Mesodermal cell (in vitro differentiated cells): ENCODE measurements around the gene INPP5A.

Experiments
- H3K27ac ChIP-seq: 2 replicates; pipeline ENCODE4 v1.7.0; 2013; ENCODE audit warnings: mild to moderate bottlenecking, low read depth, low read length, moderate library complexity; ENCODE audit not compliant: severe bottlenecking
- H3K36me3 ChIP-seq: 2 replicates; pipeline ENCODE4 v1.7.1; 2013; ENCODE audit warnings: mild to moderate bottlenecking, low read length, moderate library complexity; ENCODE audit not compliant: control insufficient read depth, insufficient read depth
- H3K4me1 ChIP-seq: one replicate; pipeline ENCODE4 v1.7.1; 2013; ENCODE audit warnings: mild to moderate bottlenecking, low read length; ENCODE audit not compliant: insufficient read depth, control insufficient read depth, poor library complexity, severe bottlenecking
- H3K4me3 ChIP-seq: 2 replicates; pipeline ENCODE4 v1.7.0; 2013; ENCODE audit warnings: low read length, control low read depth, mild to moderate bottlenecking; ENCODE audit not compliant: insufficient read depth, poor library complexity, severe bottlenecking; ENCODE audit errors: extremely low read depth
- H3K9me3 ChIP-seq: 2 replicates; pipeline ENCODE4 v1.7.1; 2013; ENCODE audit warnings: mild to moderate bottlenecking, low read length, moderate library complexity; ENCODE audit not compliant: control insufficient read depth
- WGBS, 2 experiments: methylation state at CpG; one replicate each; pipeline ENCODE4 v1.1.5; 2013; ENCODE audit warnings: missing lambda C conversion rate in 2 of 2; ENCODE audit not compliant: insufficient coverage in 2 of 2; 5-methylcytosine and 5-hydroxymethylcytosine counted together

INPP5A gene

DNA sequence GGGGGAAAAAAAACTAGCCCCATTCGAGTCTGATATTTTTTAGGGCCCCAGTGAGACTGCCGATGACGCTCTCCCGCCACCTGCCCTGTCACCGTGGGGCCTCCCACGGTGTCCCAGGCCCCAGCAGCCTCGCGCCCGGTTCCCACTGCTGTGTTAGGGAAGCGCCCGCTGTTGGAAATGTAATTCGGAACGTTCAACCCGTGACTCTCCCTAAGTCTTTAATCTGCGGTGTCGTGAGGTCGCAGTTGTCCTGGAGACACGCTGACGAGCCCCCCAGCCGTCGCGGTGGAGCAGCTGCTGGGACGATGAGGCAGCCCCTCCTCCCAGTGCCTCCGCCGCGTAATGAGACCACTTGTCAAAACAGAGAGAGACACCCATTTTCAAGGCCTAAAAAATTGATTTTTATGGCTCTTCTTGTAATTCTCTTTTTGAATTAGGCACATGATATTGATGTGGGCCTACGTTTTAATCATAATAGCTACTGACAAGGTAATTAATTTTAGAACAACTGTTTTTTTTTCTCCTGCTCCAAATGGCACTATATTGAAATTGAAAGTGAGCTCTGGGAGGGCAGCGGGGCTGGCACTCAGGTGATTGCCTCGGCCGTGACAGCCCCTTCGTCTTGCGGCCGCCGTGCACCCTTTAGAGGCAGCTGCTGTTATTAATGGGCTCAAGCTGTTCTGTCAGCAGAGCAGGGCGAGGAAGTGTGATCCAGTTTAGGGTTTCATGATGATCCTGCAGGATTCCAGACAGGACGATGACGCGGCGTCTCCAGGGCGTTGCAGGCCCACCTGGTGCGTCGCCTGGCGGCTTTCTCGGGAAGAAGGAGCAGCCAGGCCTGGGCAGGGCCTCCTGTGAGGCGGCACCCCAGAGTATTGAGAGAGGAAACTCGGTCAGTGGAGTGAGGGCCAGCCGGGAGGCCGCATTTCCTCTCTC lies 185.1 kb downstream of the INPP5A start:
- no peak overlapping the region for H3K4me3 ChIP-seq
- H3K36me3 ChIP-seq: peaks cover 14% of the 10 kb centered on the region
- no peaks in the 10 kb centered on the region for H3K4me1 ChIP-seq
- peaks cover 4% of the 10 kb centered on the region for H3K9me3 ChIP-seq
- H3K27ac ChIP-seq: no peak overlapping the region
- 84 to 90% methylated on average over 42 to 43 of the region's 48 CpGs for WGBS, 2 experiments

DNA sequence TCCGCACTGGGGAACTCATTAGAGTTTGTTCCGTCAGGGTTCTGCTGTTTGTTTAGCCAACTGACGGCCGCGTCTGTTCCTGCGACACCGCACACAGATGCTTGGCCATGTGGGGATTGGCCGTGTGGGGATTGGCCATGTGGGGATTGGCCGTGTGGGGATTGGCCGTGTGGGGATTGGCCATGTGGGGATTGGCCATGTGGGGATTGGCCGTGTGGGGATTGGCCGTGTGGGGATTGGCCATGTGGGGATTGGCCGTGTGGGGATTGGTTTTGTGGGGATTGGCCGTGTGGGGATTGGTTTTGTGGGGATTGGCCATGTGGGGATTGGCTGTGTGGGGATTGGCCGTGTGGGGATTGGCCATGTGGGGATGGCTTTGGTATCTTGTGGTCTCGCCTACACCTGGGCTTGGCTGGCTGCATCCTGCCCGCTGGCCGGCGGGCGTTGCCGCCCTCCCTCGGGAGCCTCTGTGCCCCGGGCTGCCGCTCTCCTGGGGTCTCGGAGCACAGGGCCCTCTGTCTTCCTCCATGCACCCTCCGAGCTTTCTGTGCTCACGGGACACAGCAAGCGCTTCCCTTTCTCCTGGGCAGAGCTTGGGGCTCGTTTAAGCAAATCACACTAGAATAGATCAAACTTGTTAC lies 185.9 kb downstream of the INPP5A start:
- H3K9me3 ChIP-seq: peaks cover 2% of the 10 kb centered on the region
- no peaks in the 10 kb centered on the region for H3K4me1 ChIP-seq
- peaks cover 16% of the 10 kb centered on the region for H3K36me3 ChIP-seq
- no peak overlapping the region for H3K27ac ChIP-seq
- 98 to 99% methylated on average over 14 to 26 of the region's 29 CpGs for WGBS, 2 experiments
- no peak overlapping the region for H3K4me3 ChIP-seq

DNA sequence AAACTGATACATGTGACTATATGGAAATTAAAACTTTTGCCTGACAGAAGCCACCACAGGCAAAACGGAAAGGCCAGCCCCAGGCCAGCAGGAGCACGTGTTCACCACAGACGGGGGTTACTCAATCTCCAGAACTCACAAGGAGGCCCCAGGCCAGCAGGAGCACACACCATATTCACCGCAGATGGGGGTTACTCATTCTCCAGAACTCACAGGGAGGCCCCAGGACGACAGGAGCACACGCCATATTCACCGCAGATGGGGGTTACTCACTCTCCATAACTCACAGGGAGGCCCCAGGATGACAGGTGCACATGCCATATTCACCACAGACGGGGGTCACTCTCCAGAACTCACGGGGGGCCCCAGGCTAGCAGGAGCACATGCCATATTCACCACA lies 186.9 kb downstream of the INPP5A start:
- H3K27ac ChIP-seq: no peak overlapping the region
- H3K4me1 ChIP-seq: no peaks in the 10 kb centered on the region
- 86 to 94% methylated on average over 8 to 9 of the region's 9 CpGs for WGBS, 2 experiments
- H3K4me3 ChIP-seq: no peak overlapping the region
- H3K9me3 ChIP-seq: no peaks in the 10 kb centered on the region
- H3K36me3 ChIP-seq: peaks cover 16% of the 10 kb centered on the region

DNA sequence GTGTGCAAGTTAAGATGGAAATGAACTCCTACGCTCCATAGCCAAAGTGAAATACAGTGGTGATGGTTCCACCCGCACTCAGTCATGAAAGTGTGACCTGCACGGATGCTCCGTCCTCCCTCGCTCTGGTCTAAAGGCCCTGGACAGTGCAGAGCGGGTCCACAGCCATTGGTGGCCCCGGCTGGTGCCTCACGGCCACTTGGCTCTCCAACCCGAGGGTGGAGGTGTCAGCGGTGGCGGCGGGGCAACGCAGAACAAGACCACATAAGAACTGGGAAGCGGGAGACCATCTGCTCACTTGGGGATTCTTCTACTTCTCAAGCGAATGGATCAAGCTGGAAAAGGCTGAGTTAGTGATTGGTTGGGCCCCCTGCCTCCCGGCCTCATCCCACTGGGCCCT lies 187.6 kb downstream of the INPP5A start:
- Histone ChIP-seq H3K9me3 (no peaks in the 10 kb centered on the region), H3K36me3 (peaks cover 16% of the 10 kb centered on the region), H3K4me3 (no peak overlapping the region), H3K4me1 (no peaks in the 10 kb centered on the region), H3K27ac (no peak overlapping the region)
- WGBS, 2 experiments: 95 to 98% methylated on average over 9 to 13 of the region's 16 CpGs

DNA sequence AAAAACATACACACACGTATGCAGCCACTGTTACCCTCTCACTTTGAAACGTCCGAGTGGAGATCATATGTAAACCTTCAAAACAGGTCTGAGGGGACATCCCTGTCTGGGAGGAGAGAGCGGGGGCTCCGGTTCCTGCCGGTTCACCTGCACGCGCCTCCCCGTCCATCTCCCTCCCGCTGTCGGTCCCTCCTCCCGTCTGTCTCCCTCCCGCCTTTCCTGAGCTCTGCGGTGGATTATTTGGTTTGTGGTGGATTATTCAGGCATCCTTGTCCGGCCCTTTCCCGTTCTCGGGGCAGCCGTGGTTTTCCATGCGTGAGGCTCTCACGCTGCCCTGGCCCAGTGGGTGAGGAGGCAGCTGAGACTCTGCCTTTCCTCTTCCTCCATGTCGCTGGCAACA lies 188.6 kb downstream of the INPP5A start:
- 92 to 94% methylated on average over 15 of the region's 21 CpGs for WGBS, 2 experiments
- Histone ChIP-seq H3K4me3 (no peak overlapping the region), H3K9me3 (no peaks in the 10 kb centered on the region), H3K36me3 (peaks cover 16% of the 10 kb centered on the region), H3K4me1 (no peaks in the 10 kb centered on the region), H3K27ac (no peak overlapping the region)

DNA sequence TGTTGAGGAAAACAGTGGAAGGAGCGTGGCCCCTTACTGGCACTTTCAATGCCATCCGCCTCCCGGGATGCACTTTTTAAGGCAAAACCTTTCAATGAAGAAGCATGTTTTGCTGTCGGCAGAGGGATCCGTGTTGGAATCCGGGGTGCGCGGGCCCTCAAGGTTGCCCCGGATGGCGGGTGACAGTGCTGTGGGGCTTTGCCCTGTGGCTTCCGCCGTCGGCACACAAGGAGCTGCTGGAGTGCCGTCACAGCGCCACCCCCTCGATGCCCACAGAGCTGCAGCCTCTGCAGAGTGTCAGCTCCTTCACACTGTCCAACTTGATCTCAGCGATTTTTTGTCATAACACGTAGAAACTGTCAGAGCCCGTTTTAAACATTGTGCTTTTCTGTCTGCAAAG lies 189.4 kb downstream of the INPP5A start:
- H3K4me3 ChIP-seq: no peak overlapping the region
- peaks cover 16% of the 10 kb centered on the region for H3K36me3 ChIP-seq
- 94 to 96% methylated on average over 19 of the region's 19 CpGs for WGBS, 2 experiments
- no peak overlapping the region for H3K27ac ChIP-seq
- H3K9me3 ChIP-seq: no peaks in the 10 kb centered on the region
- H3K4me1 ChIP-seq: no peaks in the 10 kb centered on the region

DNA sequence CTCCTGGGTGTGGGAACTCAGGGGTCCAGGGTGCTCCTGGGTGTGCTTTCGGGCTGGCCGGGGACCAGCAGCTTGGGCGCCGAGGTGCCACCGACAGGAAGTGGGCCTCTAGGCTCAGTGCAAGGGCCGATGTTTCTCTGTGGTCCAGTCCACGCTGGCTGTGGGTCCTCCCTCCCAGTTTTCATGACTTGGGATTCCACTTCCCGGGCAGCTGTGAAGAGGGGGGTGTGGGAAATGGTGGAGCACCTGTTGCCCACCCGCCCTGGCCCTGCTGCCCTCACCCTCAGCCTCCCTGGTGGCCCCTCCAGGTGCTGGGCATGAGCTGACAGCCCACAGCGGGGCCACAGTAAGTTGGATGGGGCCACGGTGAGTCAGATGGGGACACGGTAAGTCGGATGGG lies 189.8 kb downstream of the INPP5A start:
- peaks cover 16% of the 10 kb centered on the region for H3K36me3 ChIP-seq
- WGBS, 2 experiments: 96 to 98% methylated on average over 11 to 12 of the region's 13 CpGs

DNA sequence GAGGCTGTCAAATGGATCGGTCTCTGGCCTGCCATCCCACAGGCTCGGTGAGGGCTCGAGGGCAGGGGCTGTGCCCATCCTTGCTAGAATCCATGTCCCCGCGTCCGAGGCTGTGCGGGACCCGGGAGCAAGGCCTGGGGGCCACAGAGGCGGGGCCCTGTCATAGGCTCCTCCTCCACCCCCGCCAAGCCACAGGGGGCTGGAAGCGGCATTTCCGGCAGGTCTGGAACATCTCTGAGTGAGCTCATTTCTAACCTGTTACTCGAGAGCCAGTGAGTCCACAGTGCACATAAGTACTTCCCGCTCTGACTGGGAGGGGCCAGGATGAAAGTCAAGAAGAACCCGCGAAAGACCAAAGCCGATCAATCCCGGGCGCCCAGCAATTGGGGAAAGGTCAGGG lies 190.7 kb downstream of the INPP5A start:
- WGBS, 2 experiments: 94 to 96% methylated on average over 5 to 19 of the region's 19 CpGs
- Histone ChIP-seq H3K36me3 (peaks cover 16% of the 10 kb centered on the region), H3K9me3 (no peaks in the 10 kb centered on the region)

More for the DNA sequence above, 189.8 kb downstream of the INPP5A start:
- Histone ChIP-seq H3K4me3 (no peak overlapping the region), H3K27ac (no peak overlapping the region), H3K9me3 (no peaks in the 10 kb centered on the region), H3K4me1 (no peaks in the 10 kb centered on the region)

DNA sequence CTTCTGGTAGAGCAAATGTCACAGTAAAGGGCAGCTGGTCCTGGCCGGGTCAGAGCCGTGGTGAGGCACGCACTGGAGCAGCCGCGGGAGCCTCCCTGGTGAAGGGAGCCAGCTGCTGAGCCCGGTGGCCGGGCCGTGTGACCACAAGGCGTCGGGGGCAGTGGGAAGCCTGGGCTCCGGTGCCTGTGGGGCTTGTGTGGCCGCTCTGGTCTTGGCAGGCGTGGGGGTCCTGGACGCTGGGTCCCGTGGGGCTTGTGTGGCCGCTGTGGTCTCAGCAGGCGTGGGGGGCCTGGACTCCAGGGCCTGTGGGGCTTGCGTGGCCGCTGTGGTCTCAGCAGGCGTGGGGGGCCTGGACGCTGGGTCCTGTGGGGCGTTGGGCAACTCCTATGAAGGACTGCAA lies 191.2 kb downstream of the INPP5A start:
- H3K27ac ChIP-seq: no peak overlapping the region
- H3K9me3 ChIP-seq: no peaks in the 10 kb centered on the region
- no peaks in the 10 kb centered on the region for H3K4me1 ChIP-seq
- H3K36me3 ChIP-seq: peaks cover 16% of the 10 kb centered on the region
- no peak overlapping the region for H3K4me3 ChIP-seq
- WGBS, 2 experiments: 95 to 97% methylated on average over 14 to 22 of the region's 22 CpGs

More for the DNA sequence above, 190.7 kb downstream of the INPP5A start:
- H3K27ac ChIP-seq: no peak overlapping the region
- no peak overlapping the region for H3K4me3 ChIP-seq
- H3K4me1 ChIP-seq: no peaks in the 10 kb centered on the region

DNA sequence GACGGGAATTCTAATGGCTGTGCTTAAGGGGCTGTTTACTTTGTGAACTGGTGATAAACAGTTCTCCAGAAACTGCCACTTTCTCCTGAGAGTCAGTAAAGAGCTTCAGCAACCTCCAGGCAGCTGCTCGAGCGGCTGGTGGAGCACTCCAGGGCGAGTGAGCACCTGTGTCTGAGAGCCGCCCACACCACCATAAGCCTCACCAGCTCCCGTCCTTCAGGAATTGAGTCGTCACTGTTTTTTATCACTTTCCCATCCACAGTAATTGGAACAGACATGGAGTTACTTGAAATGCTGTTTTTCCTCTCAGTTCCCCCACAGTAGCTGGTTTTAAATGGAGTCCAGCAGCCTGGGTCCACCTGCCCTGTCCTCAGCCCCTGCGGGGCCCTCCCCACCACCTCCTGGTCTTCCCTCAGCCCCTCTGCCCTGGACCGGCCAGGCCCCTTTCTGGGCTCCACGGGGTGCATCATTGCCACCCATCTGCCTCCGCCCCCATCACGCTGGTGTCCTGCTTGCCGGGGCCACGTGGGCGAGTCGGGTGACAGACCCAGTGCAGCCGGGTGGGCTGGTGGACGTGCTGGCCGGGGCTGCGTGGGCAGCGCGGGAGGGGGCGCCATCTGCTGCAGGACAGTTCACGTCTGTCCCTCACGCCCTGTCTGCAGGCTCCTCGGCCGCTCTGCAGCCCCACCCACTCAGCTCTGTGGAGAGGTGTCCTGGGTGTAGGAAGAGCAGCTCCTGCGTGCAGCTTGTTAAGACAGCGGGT lies 192.4 kb downstream of the INPP5A start:
- H3K9me3 ChIP-seq: no peaks in the 10 kb centered on the region
- H3K4me1 ChIP-seq: no peaks in the 10 kb centered on the region
- WGBS, 2 experiments: 88 to 89% methylated on average over 24 to 27 of the region's 29 CpGs
- no peak overlapping the region for H3K27ac ChIP-seq
- H3K4me3 ChIP-seq: no peak overlapping the region
- H3K36me3 ChIP-seq: peaks cover 9% of the 10 kb centered on the region
